ENCODE data around the gene TNRC6C. TPM values are rescaled to one million over a fixed set of nuclear protein-coding genes. Genes with fewer than 3 reads are reported as not detected.
A peak's percentile ranks its signal among the peaks of the same experiment; 100 is the strongest.

Gene TNRC6C
- total and polyA plus RNA-seq, 2 of the 13 experiments (the other 11 are each of a cell fraction or from before 2014, with no cell fraction given): 0.66 to 4.9 TPM

DNA sequence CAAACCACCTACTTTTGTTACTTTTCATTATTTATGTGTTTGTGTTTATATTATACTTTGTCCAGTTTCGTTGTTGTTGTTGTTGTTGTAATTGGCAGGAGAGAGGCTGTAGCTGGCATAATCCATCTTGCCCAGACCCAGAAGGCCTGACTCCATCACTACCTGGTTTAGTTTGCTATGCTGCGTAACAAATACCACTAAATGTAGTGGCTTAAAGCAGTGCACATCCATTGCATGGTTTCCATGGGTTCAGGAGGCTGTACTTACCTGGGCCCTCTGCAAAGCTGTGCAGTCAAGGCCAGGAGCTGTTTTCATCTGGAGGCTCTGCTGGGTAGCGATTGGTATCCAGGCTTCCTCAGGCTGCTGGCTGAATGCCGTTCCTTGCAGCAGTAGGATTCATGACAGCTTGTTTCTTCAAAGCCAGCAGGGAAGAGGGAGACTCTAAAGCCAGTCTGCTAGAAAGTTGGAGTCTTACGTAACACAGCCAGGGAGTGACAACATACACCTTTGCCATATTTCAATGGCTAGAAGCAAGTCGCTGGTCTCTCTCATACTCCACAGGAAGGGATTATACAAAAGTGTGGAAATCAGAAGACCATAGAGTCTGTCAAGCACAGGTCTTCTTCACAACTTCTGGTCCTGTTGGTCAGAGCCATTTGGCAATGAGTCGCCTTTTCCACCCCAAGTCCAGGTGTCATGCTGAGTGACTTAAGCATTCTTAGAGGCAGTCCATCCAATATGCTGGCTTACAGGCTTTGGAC lies 41.1 kb downstream of the TNRC6C start:
- in situ Hi-C loops (cut with HindIII; ENCODE audit: extremely low pct_ligation_motif_present, low pct_unique_long_range_greater_than_20kb): no loop called here
- BruUV-seq (replicated peaks): no TSS peak
- no peak for TF ChIP-seq RFX5 (IDR thresholded peaks at IDR 0.05; ENCODE audit: low read depth, low read length)
- TF ChIP-seq, protein P1, sequence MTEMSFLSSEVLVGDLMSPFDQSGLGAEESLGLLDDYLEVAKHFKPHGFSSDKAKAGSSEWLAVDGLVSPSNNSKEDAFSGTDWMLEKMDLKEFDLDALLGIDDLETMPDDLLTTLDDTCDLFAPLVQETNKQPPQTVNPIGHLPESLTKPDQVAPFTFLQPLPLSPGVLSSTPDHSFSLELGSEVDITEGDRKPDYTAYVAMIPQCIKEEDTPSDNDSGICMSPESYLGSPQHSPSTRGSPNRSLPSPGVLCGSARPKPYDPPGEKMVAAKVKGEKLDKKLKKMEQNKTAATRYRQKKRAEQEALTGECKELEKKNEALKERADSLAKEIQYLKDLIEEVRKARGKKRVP (CRISPR knock-in tag; IDR thresholded peaks at IDR 0.05): peak in 1 of 2 experiments; percentile 81; a peak in 2 of 4 replicates
- TF ChIP-seq ZNF615 (CRISPR knock-in tag; IDR thresholded peaks at IDR 0.05; ENCODE audit: borderline replicate concordance): 0 out of 2 replicates have a peak, but pooled peaks have one; percentile 78
- no peak for TF ChIP-seq IRF2 (CRISPR knock-in tag; IDR thresholded peaks at IDR 0.05)
- no peak for TF ChIP-seq ZNF33B (CRISPR knock-in tag; IDR thresholded peaks at IDR 0.05)
- no peak for TF ChIP-seq ZNF317 (CRISPR knock-in tag; IDR thresholded peaks at IDR 0.05)
- no peak for TF ChIP-seq ZNF251 (CRISPR knock-in tag; IDR thresholded peaks at IDR 0.05)
- peak; percentile 85 for TF ChIP-seq CEBPG (CRISPR knock-in tag; IDR thresholded peaks at IDR 0.05)
- peak; percentile 73; the same call in 1 of the 2 replicates for TF ChIP-seq ZNF644 (CRISPR knock-in tag; IDR thresholded peaks at IDR 0.05; ENCODE audit: low read depth)
- TF ChIP-seq CEBPB (IDR thresholded peaks at IDR 0.05; ENCODE audit: borderline replicate concordance, low read depth, low read length): peak; percentile 97
- TF ChIP-seq, protein P2, sequence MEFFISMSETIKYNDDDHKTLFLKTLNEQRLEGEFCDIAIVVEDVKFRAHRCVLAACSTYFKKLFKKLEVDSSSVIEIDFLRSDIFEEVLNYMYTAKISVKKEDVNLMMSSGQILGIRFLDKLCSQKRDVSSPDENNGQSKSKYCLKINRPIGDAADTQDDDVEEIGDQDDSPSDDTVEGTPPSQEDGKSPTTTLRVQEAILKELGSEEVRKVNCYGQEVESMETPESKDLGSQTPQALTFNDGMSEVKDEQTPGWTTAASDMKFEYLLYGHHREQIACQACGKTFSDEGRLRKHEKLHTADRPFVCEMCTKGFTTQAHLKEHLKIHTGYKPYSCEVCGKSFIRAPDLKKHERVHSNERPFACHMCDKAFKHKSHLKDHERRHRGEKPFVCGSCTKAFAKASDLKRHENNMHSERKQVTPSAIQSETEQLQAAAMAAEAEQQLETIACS (CRISPR knock-in tag; IDR thresholded peaks at IDR 0.05): no peak
- peak; percentile 78; the same call in 1 of the 2 replicates for TF ChIP-seq RBAK (CRISPR knock-in tag; IDR thresholded peaks at IDR 0.05)
- Histone ChIP-seq H3K79me2 (ENCODE audit: insufficient read depth, low read length) (no peaks in the 10 kb centered on the region), H3K4me3 (replicated peaks in 1 of 3; ENCODE audit: insufficient read depth in 1 of 3, low read depth in 2 of 3, low read length in 3 of 3) (no peak overlapping the region), H3K4me1 (ENCODE audit: insufficient read depth, low read length) (no peaks in the 10 kb centered on the region), H2AFZ (ENCODE audit: low read length) (no peak overlapping the region), H3K27ac (ENCODE audit: extremely low read length, insufficient read depth, low read length) (no peak overlapping the region), H3K4me2 (ENCODE audit: low read depth, low read length) (no peak overlapping the region), H4K20me1 (ENCODE audit: insufficient read depth, low read length) (no peaks in the 10 kb centered on the region), H3K27me3 (ENCODE audit: control insufficient read depth in 1 of 2, insufficient read depth in 2 of 2, low read length in 2 of 2) (no peaks in the 10 kb centered on the region), H3K9ac (ENCODE audit: insufficient read depth, low read depth, low read length) (no peak overlapping the region), H3K9me3 (ENCODE audit: low read length) (no peaks in the 10 kb centered on the region), H3K36me3 (replicated peaks in 1 of 2; ENCODE audit: control insufficient read depth in 1 of 2, insufficient read depth in 2 of 2, low read length in 2 of 2) (no peaks in the 10 kb centered on the region; a peak in 1 of 5 replicates)
- ChIA-PET POLR2A (interaction anchor here (1.3 kb wide), 1 partner anchor 41 kb away, joined by 5 read pairs; the partner anchor contains the start of gene TNRC6C), CTCF (ENCODE audit: low intra/inter-chr PET ratio, low total read pairs) (no interaction called here)
- peak; percentile 21 for DNase-seq (ENCODE audit: low spot score)
- ATAC-seq: peak; percentile 43; the same call in 1 of the 3 replicates
- no peak for FAIRE-seq
- intact Hi-C loops (cut with micrococcal nuclease; ENCODE audit: unreplicated experiment): loop anchor here (10.0 kb wide), 1 partner anchor 225 kb away; no protein-coding TSS in a partner anchor
- 95% methylated on average over 6 of the region's 7 CpGs for WGBS (ENCODE audit: low lambda C conversion rate)
